ENCODE data around the gene OR5AU1. TPM values are rescaled to one million over a fixed set of nuclear protein-coding genes. Genes with fewer than 3 reads are reported as not detected.

Gene OR5AU1
- total RNA-seq, 1 donor from 2014 or later = not detected

DNA sequence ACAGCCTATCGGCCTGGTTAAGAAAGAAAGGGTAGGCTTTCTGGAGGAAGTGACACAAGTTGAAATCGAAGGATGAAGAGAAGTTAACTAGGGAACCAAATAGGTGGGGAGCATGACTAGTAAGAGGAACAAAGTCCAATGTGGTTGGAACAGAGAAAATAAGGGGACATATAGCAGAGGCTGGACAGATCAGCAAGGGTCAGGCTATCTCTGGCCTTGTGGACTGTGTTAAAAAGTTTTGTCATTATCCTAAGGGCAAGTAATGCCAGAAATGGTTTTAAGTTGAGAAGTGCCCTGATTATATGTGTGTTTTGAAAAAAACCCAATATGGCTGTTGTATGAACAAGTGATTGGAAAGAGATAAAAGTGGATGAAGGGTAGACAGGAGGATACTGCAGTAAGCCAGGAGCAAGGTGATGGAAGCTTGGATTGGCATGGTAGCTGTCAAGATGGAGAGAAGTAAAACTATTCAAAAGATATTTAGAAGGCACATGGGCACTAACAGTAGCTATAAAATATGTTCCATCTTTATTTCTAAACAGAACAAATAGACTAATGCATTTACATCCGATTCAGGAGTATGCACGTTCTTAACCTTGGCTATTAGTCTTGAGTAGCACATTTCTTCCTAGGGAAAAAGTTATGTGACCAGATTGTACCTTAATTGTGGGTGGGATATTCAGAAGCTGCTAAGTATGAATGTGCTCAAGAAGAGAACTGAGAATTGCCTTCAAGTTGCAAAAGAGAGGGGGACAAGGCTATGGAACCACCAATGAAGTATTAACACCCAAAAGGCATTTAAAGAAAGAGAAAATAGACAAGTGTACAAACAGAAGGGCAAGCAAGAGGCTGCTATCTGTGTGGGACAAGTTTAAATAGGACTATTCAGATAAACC is 46.8 kb upstream of the OR5AU1 start:
- Mint-ChIP-seq H3K4me1 (ENCODE audit: unreplicated experiment) (no peaks in the 10 kb centered on the region), H3K9me3 (ENCODE audit: unreplicated experiment) (peaks cover 3% of the 10 kb centered on the region), H3K27ac (ENCODE audit: unreplicated experiment) (no peak overlapping the region), H3K36me3 (ENCODE audit: unreplicated experiment) (peaks cover 50% of the 10 kb centered on the region), H3K27me3 (ENCODE audit: unreplicated experiment) (no peaks in the 10 kb centered on the region), H3K4me3 (ENCODE audit: unreplicated experiment) (no peak overlapping the region)
- TF ChIP-seq, protein P1, sequence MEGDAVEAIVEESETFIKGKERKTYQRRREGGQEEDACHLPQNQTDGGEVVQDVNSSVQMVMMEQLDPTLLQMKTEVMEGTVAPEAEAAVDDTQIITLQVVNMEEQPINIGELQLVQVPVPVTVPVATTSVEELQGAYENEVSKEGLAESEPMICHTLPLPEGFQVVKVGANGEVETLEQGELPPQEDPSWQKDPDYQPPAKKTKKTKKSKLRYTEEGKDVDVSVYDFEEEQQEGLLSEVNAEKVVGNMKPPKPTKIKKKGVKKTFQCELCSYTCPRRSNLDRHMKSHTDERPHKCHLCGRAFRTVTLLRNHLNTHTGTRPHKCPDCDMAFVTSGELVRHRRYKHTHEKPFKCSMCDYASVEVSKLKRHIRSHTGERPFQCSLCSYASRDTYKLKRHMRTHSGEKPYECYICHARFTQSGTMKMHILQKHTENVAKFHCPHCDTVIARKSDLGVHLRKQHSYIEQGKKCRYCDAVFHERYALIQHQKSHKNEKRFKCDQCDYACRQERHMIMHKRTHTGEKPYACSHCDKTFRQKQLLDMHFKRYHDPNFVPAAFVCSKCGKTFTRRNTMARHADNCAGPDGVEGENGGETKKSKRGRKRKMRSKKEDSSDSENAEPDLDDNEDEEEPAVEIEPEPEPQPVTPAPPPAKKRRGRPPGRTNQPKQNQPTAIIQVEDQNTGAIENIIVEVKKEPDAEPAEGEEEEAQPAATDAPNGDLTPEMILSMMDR (IDR thresholded peaks at IDR 0.05) = no peak
- no peak for DNase-seq (ENCODE audit: extremely low spot score, unreplicated experiment)

DNA sequence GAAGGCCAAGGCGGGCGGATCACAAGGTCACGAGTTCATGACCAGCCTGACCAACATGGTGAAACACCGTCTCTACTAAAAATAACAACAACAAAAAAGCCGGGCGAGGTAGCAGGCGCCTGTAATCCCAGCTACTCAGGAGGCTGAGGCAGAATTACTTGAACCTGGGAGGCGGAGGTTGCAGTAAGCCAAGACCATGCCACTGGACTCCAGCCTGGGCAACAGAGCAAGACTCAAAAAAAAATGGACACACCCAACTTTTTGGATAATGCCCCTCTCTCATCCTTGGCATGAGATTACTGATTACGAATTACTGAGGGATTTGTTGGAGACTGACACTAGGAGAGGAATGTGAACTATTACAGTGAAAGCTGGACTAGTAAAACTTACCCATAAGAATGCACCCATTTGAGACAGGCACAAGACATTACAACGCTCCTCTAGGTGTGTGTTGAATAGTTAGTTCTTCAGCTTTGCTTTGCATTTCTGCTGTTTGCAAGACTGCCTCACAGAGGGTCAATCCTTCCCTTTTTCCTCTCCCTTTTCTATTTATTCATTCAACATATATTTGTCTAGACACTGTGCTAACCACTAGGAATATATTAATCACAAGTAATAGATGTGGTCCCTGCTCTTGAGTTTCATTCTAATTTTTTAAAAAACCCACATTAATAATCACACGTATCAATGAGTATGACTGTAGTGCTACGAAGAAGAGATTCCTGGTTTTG is 46.0 kb upstream of the OR5AU1 start:
- H3K9me3 Mint-ChIP-seq (ENCODE audit: unreplicated experiment) = peaks cover 3% of the 10 kb centered on the region
- no peaks in the 10 kb centered on the region for H3K27me3 Mint-ChIP-seq (ENCODE audit: unreplicated experiment)
- TF ChIP-seq, protein P1 (IDR thresholded peaks at IDR 0.05) = no peak
- peaks cover 42% of the 10 kb centered on the region for H3K36me3 Mint-ChIP-seq (ENCODE audit: unreplicated experiment)
- H3K27ac Mint-ChIP-seq (ENCODE audit: unreplicated experiment) = no peak overlapping the region
- no peak overlapping the region for H3K4me3 Mint-ChIP-seq (ENCODE audit: unreplicated experiment)
- no peaks in the 10 kb centered on the region for H3K4me1 Mint-ChIP-seq (ENCODE audit: unreplicated experiment)
- DNase-seq (ENCODE audit: extremely low spot score, unreplicated experiment) = no peak

DNA sequence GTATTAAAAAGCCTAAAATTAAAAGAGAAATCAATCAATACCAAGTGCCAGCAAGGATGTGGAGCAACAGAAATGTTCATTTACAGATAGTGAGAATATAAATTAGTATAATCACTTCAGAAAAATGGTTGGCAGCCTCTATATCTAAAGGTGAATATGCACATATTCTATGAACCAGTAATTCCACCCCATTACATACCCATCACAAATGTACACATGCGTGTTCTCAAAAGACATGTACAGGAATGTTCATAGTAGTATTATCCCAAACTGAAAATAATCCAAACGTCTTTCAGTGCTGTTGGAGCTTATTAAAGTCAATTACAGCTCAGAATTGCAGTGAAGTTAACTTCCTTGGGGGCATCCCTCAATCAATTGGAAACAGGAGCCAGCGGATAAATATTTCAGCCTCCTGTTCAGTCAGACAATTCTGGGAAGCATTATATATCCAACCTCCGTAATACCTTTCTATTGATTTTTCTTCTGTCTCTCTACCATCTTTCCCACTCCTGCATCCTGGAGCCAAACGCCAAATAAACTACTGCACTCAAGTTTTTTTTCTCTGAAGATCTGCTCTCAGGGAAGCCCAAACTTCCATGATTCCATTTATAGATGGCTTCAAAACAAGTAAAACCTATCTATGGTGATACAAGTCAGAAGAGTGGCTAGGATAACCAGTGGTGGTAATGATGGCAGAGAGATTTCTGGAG is 45.0 kb upstream of the OR5AU1 start:
- TF ChIP-seq, protein P1 (IDR thresholded peaks at IDR 0.05) = no peak
- no peaks in the 10 kb centered on the region for H3K27me3 Mint-ChIP-seq (ENCODE audit: unreplicated experiment)
- H3K4me1 Mint-ChIP-seq (ENCODE audit: unreplicated experiment) = no peaks in the 10 kb centered on the region
- H3K36me3 Mint-ChIP-seq (ENCODE audit: unreplicated experiment) = peaks cover 32% of the 10 kb centered on the region
- DNase-seq (ENCODE audit: extremely low spot score, unreplicated experiment) = no peak
- H3K4me3 Mint-ChIP-seq (ENCODE audit: unreplicated experiment) = no peak overlapping the region
- peaks cover 3% of the 10 kb centered on the region for H3K9me3 Mint-ChIP-seq (ENCODE audit: unreplicated experiment)
- H3K27ac Mint-ChIP-seq (ENCODE audit: unreplicated experiment) = no peak overlapping the region

DNA sequence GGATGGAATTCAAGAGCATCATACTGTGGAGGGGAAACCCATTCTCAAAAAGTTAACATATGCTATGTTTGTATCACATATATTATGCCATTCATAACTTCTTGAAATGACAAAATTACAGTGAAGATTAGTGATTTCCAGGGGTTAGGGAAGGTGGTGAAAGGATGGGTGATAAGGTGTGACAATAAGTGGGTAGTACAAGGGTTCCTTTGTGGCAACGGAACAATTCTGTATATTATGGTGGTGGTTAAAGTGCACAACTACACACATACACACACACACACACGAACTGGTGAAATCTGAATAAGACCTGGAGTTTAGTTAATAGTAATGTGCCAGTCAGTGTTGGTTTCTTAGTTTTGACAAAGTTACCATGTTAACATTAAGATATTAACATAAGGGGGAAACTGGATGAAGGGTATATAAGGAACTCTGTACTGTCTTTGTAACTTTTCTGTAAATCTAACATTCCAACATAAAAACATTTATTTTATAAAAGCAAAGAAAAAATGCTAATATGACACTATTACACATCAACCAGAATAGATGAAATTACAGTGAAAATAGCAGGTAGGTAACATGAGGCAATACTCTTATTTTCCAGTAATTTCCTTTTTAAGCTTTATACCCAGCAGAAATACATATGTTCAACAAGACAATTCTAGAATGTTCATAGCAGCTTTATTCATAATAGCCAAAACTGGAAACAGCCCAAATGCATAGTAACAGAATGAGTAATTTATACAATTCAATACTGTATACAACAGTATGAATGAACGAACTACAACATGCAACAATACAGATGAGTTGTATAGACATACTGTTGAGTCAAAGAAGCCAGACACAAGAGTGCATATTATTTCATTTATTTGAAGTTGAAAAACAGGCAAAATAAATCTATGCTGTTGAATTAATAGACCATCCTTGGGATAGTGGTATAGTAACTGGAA is 44.0 kb upstream of the OR5AU1 start:
- no peak overlapping the region for H3K4me3 Mint-ChIP-seq (ENCODE audit: unreplicated experiment)
- peaks cover 3% of the 10 kb centered on the region for H3K9me3 Mint-ChIP-seq (ENCODE audit: unreplicated experiment)
- no peaks in the 10 kb centered on the region for H3K4me1 Mint-ChIP-seq (ENCODE audit: unreplicated experiment)
- H3K36me3 Mint-ChIP-seq (ENCODE audit: unreplicated experiment) = peaks cover 22% of the 10 kb centered on the region
- TF ChIP-seq, protein P1 (IDR thresholded peaks at IDR 0.05) = no peak
- peaks cover 2% of the 10 kb centered on the region for H3K27me3 Mint-ChIP-seq (ENCODE audit: unreplicated experiment)
- DNase-seq (ENCODE audit: extremely low spot score, unreplicated experiment) = no peak
- H3K27ac Mint-ChIP-seq (ENCODE audit: unreplicated experiment) = no peak overlapping the region
